NOMO-1 treated with dmso at 0.1 percent for 144 hours (cell line): ENCODE measurements around the gene FHL1.
"Not testable (repeated sequence)": the region's sequence is repeated elsewhere in the genome, so short reads cannot be mapped to it uniquely, and the experiment has no call there.

Experiments used
- DNase-seq: peaks from one replicate; lab custom pipeline; 2025; ENCODE audit not compliant: unreplicated experiment; lab: John Stamatoyannopoulos, UW

The FHL1 gene

DNA sequence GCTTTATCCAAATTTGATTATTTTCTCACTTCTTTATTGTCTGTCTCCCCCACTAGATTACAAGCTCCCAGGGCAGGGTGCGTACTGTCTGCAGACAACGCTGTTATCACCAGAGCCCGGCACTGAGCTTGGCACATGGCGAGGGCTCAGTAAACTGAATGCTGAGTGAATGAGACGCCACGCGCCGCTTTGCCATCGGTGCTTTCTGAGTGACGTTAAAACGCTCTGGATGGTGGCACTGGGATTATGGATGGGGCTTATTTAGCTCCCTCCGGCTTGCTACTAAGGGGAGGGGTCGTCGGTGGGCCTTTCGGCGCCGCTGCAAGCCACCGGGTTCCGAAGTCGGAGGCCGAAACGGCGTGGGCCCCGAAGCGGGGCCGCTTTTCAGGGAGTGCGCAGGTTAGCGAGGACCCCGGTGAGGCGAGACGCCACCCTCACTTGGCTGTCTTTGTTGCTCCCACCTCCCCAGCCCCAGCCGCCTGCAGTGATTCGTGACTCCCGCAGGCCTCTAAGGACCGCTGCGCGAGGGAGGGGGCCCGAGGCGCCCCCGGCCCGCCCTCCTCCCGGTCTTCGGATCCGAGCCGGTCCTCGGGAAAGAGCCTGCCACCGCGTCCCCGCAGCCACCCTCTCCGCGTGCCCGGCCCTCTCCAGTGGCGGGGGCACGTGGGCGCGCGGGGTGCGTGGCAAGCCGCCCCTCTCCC, 569 bp upstream of the FHL1 start:
- no peak for DNase-seq

GRCh38 chrX:136147976-136148375, 643 bp downstream of the FHL1 start:
- DNase-seq, result no peak

- no peak for DNase-seq
Observed at GRCh38 chrX:136148391-136148790, 1.1 kb downstream of the FHL1 start.

DNA sequence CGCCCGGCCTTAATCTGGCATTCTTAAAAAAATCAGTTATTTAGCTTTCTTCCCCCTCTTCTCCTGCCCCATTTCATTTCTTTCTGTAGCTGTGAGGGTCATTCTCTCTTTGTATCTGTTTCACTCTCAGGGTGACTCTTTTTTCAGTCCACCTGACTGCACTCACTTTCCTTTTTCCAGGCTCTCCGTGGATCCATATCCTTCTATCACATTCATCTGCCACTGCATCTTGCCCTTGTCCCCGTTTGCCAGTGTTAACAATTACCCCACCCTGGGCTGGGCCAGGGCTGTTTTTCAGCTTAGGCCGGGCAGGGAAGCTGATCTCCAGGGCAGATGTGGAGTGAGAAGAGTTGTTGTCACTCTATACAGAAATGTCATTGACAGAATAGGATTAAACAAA, 7.7 kb downstream of the FHL1 start:
- no peak for DNase-seq

DNA sequence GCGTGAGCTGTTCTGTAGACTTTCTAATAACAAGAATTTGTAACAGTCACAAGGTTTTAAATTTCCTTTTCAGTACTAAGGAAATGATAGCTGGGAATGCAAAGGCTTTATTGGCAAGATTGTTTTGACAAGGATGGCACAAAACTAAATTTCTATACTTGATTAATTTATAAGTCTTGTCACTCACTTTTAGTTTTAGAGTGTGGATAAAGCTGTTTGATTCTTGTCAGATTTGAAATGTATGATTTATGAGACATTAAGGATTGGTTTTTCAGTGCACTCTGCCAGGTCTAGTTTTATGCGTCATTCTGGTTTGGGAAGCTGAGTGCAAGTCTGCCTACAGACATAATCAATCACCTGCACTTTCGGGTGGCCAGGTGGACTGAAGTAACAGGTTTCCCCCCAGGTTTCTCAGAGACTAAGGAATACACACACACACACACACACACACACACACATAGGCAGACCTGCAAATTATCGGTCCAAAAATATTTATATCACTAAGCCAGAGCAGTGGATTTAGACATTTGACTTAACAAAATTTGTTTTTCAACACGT, 9.3 kb downstream of the FHL1 start:
- no peak for DNase-seq

DNA sequence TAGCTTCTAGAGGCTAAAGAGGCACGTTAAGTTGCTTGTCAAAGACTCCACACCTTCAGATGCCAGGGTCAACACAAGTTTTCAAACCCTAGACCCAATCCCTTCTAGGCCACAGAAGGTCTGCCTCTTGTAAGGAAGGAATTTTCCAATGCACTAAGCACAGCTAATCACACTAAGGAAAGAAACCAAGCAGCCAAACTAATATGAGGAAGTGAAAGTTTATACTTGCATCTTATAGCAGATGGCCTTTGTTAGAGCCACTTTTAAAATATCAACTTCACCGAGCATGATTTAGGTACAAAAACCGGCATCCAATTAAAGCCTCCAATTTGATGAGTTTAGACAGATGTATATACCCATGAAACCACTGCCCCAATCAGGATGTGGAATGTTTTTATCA, 9.9 kb downstream of the FHL1 start:
- peak; percentile 7 for DNase-seq

GRCh38 chrX:136158685-136159084, 11.4 kb downstream of the FHL1 start:
- DNase-seq, result no peak

DNA sequence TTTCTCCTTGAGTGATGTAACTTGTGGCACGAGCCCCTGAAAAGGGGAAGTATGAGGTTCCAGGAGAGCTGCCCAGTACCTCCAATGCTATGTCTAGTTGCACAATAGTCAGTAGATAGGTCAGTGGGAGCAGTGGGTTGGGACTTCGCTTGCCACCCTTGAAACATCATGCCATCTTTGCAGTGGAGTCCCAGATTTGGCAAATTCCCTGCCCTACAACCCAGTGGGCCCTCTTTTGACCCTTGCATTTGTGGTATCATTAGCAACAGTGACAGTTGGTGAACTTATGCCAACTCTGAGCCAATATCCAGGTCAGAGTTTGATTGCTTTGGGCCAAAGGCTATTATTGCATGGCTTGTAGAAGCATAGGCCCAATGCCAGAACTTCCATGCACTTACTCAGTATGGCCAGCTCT, 12.3 kb downstream of the FHL1 start:
- peak; percentile 46 for DNase-seq

DNA sequence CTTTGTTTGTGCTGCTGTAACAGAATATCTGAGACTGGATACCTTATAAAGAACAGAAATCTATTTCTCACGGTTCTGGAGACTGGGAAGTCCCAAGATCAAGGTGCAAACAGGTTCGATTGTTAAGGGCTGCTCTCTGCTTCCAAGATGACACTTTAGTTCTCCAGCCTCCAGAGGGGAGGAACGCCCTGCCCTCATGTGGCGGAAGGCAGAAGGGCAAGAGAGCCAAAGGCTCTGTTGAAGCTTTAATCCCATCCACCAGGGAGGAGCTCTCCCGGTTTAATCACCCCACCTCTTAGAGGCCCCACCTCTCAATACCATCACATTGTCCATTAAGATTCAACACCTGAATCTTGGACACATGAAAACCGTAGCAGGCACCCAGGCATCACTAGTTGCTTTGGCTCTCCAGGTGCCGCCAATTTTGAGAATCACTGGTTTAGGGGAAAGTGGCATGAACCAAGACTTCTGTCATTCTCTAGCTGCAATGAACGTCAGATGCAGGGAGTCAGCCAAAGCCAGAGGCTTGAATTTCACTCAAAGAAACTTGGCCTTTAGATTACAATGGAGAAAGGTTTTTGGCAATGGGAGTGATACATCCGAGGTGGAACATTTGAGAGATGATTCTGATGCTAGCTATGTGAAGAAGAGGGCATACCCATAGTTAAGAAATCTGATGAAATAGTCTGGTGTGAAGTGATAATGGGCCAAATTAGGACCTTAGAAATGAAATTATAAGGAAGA, 15.7 kb downstream of the FHL1 start:
- DNase-seq, result no peak

DNA sequence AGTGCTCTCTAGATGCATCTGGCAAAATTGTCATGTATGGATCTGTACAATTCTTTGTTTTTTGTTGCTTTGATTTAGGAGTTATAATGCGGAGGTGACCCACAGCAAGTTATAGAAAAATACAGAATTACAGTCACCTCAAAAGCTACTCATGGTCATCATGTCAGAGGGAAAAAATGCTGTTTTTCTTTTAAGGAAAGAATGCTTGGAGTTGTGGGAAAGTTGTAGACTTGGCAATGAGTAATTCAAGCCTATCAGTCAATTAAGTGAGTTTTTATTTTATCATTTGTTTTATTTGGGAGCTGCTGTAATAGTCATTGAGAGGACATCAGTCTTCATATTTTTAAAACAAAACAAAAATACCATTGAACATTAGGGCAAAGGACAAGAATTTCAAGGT, 16.4 kb downstream of the FHL1 start:
- no peak for DNase-seq

- DNase-seq, result no peak
Observed at GRCh38 chrX:136165406-136165805, 18.1 kb downstream of the FHL1 start.

DNA sequence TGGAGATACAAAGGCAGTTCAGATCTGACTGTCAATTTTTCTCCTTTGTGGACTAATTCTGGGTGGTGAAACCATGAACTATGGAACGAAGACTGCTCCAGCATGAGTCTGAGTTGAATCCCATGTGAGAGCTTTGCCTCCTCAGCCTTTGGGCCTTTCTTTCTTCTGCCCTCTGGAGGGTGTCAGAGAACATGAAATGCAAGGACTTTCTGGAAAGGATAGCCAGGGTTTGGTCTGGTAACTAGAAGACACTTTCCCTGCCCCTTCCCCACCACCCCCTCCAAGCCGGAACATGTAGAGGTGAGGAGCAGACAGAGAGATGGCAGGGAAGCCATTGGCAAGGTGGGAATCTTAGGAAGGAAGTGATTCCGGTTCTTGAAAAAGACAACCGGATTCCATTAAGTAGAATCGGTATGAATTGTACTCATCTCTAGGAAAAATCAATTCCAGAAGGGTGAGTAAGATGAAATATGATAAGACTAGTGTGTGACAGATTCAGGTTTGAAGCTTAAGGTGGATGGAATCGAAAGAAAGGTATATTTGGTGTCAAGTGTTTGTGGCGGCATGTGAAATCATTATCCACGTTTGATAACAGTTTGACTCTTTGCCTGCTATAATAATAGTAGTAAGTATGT, 19.0 kb downstream of the FHL1 start:
- no peak for DNase-seq

- not testable (repeated sequence) for DNase-seq
Observed at GRCh38 chrX:136167989-136168388, 20.7 kb downstream of the FHL1 start.

DNA sequence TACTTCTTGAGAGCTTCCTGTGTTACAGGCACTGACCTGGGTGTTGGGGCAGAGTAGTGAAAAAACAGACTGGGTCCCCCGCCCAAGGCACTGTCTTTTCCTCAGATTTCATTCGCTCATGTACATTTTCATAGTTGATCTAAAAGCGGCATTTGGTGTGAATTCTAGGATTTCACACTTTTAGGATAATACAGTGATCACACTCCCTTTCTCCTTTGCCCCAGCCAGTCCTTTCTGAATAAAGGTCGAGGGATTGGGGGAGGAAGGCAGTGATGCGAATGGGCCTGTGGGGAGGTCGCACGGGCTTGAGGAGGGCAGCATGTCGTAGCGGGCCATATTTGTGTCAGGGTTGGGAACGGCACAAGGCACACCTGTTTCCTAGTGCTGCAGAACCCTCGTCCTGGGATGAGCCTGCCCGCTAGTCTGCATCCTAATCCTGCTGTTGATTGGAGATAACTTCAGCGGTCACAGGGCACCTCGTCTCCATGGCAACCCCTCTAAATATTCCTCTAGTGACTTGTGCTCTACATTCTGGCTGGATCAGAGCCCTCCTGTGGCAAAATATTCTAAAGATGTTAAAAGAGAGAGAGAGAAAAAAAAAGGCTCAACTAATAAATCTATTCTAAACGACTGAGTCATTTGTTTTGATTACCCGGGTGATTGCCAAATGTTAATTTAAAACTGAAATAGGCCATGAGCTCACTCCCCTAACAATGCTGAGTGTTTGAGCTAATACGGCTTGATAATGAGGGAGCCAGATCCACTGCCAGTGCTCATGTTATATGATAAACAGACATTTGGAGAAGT, 21.8 kb downstream of the FHL1 start:
- no peak for DNase-seq

DNA sequence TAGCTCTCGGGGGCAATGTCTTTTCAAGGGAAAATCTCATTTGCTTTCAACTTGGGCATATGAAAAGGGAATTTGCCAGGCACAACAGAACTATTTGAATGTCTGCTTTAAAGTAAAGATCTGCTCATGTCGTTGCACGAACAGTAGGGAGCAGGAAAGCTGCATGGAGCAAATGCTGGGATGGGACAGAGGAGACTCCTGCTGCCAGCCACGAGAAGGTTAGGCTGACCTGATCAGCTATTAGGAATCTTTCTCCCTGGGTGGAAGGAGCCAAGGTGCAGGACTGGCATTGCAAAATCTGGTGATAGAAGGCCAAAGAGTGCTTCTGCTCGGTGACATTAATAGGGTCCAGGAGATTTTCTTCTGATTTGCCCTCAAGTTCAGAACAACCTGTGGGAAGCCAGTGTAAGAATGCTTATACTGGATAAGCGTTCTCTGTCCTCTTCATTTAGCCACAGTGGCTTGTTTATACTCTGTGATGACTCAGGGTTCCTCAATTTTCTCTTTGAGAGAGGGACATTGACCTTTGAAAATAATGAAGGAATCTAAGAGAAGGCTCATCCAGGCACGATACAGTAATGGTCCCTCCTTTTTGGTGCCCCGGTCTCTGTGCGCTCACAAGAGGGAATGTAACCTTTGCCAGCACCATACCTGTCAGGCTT, 22.9 kb downstream of the FHL1 start:
- DNase-seq, result no peak

DNA sequence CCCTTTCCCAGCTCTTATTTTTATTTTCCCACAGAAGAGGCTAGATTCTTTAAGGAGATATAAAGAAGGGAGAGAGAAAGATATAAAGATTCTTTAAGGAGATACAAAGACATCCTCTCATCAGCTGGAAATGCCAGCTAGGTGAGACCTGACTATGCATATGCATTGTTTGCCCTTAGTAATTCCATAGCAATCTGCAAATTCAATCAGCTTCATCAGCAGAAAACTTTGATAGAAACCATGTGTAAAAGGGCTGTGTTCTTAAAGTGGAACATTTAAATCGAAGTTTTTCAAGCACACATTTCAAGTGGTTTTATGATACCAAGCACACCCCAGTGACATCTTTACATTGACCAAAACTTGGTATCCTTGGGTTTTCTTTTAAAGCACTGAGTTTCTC, 24.1 kb downstream of the FHL1 start:
- no peak for DNase-seq

DNA sequence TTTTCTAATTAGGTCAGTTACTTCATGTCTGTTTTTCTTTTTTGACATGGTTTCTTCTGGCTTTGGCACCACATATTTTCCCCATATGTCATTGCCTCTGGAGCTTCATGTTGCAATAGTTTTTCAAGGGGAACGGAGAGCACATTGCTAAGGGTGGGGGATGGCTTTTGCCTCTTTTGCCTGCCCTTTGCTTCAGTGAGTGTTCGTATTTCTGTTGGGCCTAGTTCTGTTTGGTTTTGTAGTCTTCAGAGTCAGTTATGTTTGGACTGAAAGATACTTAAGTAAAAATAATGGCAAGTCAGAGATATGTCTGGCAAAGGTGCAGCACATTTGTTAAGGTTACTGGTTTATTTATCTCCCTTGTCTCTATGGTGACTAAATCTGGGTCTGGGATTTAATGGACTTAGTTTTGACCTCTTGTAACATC, 29.1 kb downstream of the FHL1 start:
- DNase-seq, result no peak

DNA sequence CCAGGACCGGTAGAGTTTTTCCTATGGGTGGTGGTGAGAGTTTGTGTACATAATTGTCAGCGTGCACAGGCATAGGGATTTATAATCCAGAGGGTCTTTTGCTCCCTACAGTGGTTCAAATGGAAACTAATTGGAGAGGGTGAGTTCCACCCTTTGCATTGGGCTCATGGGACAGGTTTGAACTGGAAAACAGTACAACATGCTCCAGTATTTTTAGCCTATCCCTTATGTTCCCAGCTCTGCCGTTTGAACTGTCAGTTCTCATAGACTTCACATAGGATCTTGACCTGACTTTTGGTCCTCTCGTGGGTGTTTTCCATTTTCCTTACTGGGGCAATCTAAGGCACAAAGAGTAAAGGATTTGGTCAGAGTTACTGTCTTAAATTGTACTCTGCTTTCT, 31.8 kb downstream of the FHL1 start:
- no peak for DNase-seq

GRCh38 chrX:136182414-136182813, 35.1 kb downstream of the FHL1 start:
- no peak for DNase-seq

GRCh38 chrX:136183172-136183571, 35.8 kb downstream of the FHL1 start:
- DNase-seq, result no peak

DNA sequence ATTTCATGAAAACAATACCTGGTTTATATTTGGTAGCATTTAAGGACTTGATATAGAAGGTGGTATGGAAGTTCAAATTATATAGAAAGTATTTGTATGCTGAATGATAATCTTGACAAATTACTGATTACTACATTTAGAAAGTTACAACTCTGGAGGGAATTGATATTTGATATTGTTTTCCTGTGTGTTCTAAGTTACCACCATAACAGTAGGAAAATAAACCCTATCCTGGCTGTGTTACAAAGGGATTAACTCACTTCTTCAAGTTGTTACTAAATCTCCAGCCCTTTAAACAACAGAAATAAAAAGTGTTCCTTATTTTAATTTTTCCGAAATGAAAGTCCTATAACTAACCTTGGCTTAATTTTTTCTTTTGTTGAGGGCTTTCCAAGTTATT, 36.6 kb downstream of the FHL1 start:
- DNase-seq, result no peak
